ENCODE results near the gene CLCN6.

The CLCN6 gene

DNA sequence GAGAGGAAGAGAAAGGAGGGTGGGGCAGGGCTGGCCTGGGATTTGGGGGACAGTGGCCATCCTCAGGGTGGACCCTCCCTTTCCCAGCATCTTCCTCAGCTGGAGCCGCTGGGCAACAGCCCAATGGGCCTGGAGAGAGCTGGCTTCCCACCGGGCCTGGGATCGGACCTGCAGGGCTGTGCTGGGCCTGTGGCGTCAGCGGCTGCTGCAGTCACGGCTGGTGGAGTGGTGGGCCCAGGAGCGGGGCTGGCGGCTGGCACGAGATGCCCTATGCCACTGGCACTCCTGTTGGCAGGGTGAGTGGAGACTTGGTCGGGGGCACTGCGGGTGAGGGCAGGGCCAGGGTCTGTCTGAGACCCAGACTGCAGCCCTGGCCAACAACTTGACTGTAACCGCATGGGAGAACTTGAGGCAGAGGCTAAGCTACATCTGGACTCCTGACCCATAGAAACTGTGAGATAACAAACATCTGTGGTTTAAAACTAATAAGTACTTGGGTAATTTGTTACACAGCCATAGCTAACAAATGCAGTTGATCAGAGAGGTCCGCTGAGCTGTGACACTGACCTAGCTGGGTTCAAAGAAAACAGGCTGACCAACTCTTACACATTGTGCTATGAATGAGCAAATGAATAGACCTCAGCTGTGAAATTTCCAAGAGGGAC lies 26.1 kb upstream of the CLCN6 start:
- no peak for DNase-seq

GRCh38 chr1:11780380-11781147 lies 25.4 kb upstream of the CLCN6 start:
- no peak for DNase-seq

- no peak for DNase-seq
Observed at GRCh38 chr1:11781297-11781696, 24.7 kb upstream of the CLCN6 start.

- DNase-seq: no peak
Observed at GRCh38 chr1:11782127-11782708, 23.8 kb upstream of the CLCN6 start.

GRCh38 chr1:11783556-11783955 lies 22.4 kb upstream of the CLCN6 start:
- DNase-seq: no peak

DNA sequence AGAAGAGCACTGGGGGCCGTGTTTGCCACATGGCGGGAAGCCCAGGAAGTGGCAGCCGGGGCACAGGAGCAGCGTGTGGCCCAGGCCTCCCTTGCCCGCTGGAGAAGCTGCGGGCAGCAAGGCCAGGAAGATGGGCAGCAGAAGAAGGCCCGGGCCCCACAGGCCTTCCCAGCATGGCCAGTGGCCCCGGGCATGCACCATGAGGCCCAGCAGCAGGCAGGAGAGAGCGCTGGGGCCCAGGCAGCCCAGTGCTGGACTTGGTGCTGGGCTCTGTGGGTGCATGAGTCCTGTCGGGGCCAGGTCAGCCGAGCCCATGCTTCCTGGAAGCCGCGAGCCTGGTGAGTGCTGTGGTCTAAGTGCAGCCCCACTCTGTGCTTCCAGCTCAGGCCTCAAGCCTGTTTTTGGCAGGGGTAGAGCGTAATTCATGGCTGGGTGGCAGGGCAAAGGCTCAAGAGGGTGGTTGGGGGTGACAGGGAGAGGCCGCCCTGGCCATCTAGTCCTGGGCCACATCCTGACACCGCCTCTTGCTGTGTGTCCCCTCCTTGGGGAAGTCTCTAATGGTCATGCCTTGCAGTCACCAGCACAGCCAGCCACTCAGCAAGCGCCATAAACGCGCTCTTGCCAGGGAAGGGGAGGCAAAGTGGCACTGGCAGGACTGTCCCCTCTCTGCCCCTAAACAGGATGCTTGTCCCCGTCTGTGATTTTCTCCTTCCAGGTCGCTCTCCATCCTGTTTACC lies 21.6 kb upstream of the CLCN6 start:
- DNase-seq: no peak

GRCh38 chr1:11784993-11785769 lies 20.8 kb upstream of the CLCN6 start:
- DNase-seq: peak; percentile 44

- no peak for DNase-seq
Observed at GRCh38 chr1:11786168-11786567, 19.8 kb upstream of the CLCN6 start.

DNA sequence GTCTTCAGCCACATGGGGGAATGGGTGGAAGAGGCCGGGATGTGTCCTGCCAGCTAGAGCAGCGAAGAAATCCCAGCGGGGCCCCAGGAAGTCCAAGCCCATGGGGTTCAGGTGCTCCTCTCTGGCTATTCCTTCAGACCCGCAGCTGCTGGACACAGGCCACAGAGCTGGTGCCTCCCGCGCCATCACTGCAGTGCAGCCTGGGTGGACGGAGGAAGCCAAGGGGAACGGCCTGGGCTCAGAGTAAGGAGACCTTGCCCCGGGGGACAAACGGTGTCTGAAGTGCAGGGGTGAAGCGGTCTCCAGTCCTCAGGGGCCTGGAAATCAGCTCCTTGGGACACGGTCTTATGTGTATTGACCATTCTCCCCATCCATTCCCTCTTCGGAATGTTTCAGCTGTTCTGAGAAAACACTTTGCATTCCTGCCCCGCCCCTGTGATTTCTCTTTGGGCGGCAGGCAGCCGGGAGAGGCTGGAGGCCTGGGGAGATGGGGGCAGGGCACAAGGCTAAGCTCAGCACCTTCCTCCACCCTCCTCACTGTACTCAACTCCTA lies 18.7 kb upstream of the CLCN6 start:
- DNase-seq: no peak

DNA sequence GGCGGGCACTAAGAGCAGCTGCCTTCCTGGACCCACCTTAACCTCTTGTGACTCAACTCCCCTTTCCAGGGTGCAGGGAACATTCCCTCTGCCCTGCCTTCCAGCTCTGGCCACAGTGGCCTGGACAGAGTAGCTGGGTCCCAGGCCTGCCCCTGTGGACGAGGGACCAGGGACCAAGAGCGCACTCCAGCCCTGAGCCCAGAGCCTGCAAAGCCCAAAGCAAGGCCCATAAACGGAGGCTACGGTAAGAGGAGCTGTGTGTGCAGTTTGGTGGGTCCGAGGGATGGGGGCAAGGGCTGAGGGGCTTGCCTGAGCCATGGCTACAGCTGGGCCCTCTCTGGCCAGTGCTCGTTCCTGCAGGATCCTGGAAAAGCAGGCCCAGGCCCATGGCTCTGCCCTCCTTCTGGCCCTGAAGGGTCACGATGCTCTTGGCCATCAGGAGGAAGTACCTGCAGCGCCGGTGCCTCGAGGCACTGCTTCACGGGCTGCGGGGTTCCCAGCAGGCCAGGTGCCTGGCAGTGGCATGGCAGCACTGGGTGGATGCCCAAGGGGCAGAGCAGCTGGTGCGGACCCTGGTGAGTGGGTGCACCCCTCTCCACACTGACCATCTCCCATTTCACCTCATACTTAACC lies 18.1 kb upstream of the CLCN6 start:
- DNase-seq: no peak

DNA sequence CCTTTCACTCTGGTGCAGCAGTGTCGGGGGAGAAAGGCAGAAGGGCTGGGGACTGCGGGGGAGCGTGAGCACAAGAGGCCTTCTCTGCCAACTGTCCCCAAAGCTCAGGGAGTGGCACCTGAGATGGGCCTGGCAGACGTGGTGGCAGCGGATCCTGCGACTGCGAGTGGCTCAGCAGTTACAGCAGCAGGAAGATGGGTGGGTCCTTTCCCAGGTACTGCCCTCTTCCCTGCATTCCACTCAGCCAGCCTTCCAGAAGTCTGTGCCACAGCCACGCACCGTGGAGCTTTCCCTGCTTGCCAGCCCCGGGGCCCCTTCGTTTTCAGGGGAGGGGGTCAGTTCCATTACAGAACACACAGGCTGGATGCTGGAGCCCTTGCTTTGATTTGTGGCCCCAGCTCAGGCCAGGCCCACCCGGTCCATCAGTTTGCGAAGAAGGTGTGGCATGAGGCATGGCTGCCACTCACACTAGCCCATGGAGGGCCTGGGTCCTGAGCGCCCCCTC lies 17.4 kb upstream of the CLCN6 start:
- DNase-seq: no peak

GRCh38 chr1:11789126-11790067 lies 16.6 kb upstream of the CLCN6 start:
- DNase-seq: no peak

DNA sequence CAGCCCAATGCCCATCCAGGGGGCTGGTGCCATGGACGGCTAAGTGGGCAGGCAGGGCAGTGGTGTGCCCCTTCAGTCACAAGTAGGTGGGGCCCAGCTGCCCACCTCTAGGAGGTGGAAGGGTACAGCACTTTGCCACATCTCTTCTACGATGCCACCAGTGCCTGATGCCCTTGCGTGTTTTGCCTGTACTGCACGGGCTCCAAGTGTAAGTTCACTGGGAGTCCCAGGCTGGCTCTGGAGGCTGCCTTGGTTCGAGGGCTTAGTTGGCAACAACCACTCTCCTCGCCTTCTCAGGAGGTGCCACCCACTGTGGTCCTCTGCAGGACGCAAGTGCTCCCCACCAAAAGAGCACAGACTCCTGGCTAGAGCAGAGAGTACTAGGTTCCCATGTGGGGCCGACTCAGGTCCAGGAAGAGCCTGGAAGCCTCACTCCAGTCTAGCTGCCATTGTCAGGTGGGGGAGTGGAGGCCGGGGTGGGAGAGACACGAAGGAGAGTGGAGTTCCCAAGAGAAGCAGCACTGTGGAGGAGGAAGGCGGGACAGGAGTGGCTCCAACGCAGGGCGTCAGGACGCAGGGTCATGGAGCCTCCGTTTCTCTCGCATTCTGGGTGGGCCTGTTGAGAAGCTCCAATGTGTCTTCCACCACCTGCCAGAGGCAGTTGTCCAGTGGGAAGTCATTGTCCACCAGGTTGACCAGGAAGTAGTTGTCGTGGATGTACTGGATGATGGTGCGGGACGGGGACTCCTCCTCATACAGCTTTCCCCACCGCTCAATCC lies 15.7 kb upstream of the CLCN6 start:
- DNase-seq: no peak

- DNase-seq: peak; percentile 84
Observed at GRCh38 chr1:11790880-11791715, 14.9 kb upstream of the CLCN6 start.

DNA sequence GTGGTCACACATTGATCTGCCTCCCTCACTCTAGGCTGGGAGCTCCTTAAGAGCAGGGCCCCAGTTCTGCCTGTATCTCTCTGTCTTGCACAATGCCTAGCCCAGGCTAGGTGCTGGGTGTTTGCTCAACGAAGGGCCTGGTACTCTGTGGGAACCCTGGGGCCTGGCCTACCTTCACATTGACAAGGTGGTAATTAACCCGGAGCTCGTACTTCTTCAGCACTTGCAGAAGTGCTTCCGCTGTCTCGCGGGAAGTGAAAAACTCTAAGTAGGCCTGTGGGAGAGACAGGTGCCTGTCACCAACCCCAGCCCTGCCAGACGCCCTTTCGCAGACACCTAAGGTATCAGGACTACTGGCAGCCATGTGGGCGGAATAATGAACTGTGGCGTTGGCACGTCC lies 13.9 kb upstream of the CLCN6 start:
- DNase-seq: no peak

GRCh38 chr1:11793819-11794218 lies 12.2 kb upstream of the CLCN6 start:
- DNase-seq: no peak

GRCh38 chr1:11794446-11795237 lies 11.3 kb upstream of the CLCN6 start:
- no peak for DNase-seq
